K562 (cell line): Measurements from ENCODE around the gene MLYCD. TPM values are rescaled to one million over a fixed set of nuclear protein-coding genes. Genes with fewer than 3 reads are reported as not detected.

Experiments
- ATAC-seq: fragments of 200-7000 bp; cut with Tn5 transposase; 3 replicates; pipeline ENCODE4 v1.9.1; 2020; ENCODE audit warnings: moderate library complexity
- BruUV-seq: library from RNA; stranded (reverse); fragments of 400-500 nt; replicated peaks from 2 replicates; lab custom pipeline; 2021; lab: Mats Ljungman, UMichigan
- CTCF ChIA-PET: fragments of 300-600 bp; formaldehyde crosslinking; extraction: SDS; loops from one replicate; lab custom pipeline; 2021; ENCODE audit warnings: low intra/inter-chr PET ratio; lab: Yijun Ruan, JAX
- POLR2A ChIA-PET: fragments of 300-600, 350-650 bp; sonication (Branson Sonifier 250); formaldehyde crosslinking; extraction: SDS; loops from one replicate; lab custom pipeline; 2021; ENCODE audit warnings: antibody characterized with exemption, inconsistent platforms; lab: Yijun Ruan, JAX
- DNase-seq, 4 experiments: peaks; one replicate each; pipeline versions ENCODE4 v3.0.0 to v3.0.0-alpha.2; 2011 to 2018; ENCODE audit warnings: low spot score in 3 of 4, mixed read lengths in 3 of 4; ENCODE audit errors: extremely low read depth in 1 of 4
- FAIRE-seq: peaks from 2 replicates; lab custom pipeline; 2011; peaks lifted over from hg19 to GRCh38; lab: Jason Lieb, UNC
- H2AFZ ChIP-seq: 2 replicates; pipeline ENCODE4 v1.6.0; 2011; ENCODE audit warnings: low read depth, low read length, control low read depth, inconsistent platforms
- H3K27ac ChIP-seq: fragments of 200-600 bp; 3 replicates; pipeline ENCODE4 v1.8.0; 2011; ENCODE audit warnings: low read depth, mild to moderate bottlenecking, control low read depth, inconsistent platforms, low read length, moderate library complexity, mixed read lengths; ENCODE audit errors: extremely low read depth
- H3K27me3 ChIP-seq, 2 experiments: fragments of 300-600 bp in 1 of 2; 2 replicates in 1 of 2; 3 replicates in 1 of 2; pipeline versions ENCODE4 v1.6.0 to v1.8.0; 2011; ENCODE audit warnings: inconsistent platforms in 2 of 2, low read length in 2 of 2, mild to moderate bottlenecking in 1 of 2, mixed read lengths in 1 of 2, moderate library complexity in 1 of 2; ENCODE audit not compliant: control insufficient read depth in 2 of 2, insufficient read depth in 2 of 2
- H3K36me3 ChIP-seq: fragments of 300-600 bp; 3 replicates; pipeline ENCODE4 v1.8.0; 2011; ENCODE audit warnings: mild to moderate bottlenecking, low read length, inconsistent platforms; ENCODE audit not compliant: control insufficient read depth, insufficient read depth
- H3K4me1 ChIP-seq, 2 experiments: fragments of 200-600 bp in 1 of 2; replicated peaks in 1 of 2; 2 replicates in 1 of 2; 3 replicates in 1 of 2; pipeline versions ENCODE4 v1.5.1 to v1.8.0; 2011; ENCODE audit warnings: inconsistent platforms in 2 of 2, low read length in 2 of 2, mild to moderate bottlenecking in 1 of 2, mixed read lengths in 1 of 2, moderate library complexity in 1 of 2; ENCODE audit not compliant: control insufficient read depth in 2 of 2, insufficient read depth in 2 of 2
- H3K4me2 ChIP-seq: 2 replicates; pipeline ENCODE4 v1.6.1; 2011; ENCODE audit warnings: low read length, control low read depth, inconsistent platforms, mixed read lengths; ENCODE audit not compliant: insufficient read depth
- H3K4me3 ChIP-seq: fragments of 200-600 bp; sonication (generic), shearing (Covaris generic); 2 replicates; pipeline ENCODE4 v1.5.1; 2016; ENCODE audit warnings: control low read depth, inconsistent platforms
- H3K79me2 ChIP-seq: fragments of 200-600 bp; 3 replicates; pipeline ENCODE4 v1.8.0; 2011; ENCODE audit warnings: low read length, inconsistent platforms; ENCODE audit not compliant: control insufficient read depth, insufficient read depth
- H3K9ac ChIP-seq, 2 experiments: 2 replicates each; pipeline versions ENCODE4 v1.6.0 to v1.6.1; 2011; ENCODE audit warnings: low read depth in 2 of 2, low read length in 2 of 2, control low read depth in 1 of 2, inconsistent platforms in 1 of 2, mild to moderate bottlenecking in 1 of 2, mixed read lengths in 1 of 2; ENCODE audit not compliant: insufficient read depth in 1 of 2
- H3K9me1 ChIP-seq: one replicate; pipeline ENCODE4 v1.6.0; 2011; ENCODE audit warnings: inconsistent platforms, mild to moderate bottlenecking, low read length, moderate library complexity; ENCODE audit not compliant: control insufficient read depth, insufficient read depth
- H3K9me3 ChIP-seq: replicated peaks from 2 replicates; pipeline ENCODE4 v1.5.1; 2011; ENCODE audit warnings: low read depth, low read length, inconsistent platforms; ENCODE audit not compliant: control insufficient read depth, insufficient read depth
- H4K20me1 ChIP-seq: replicated peaks from 2 replicates; pipeline ENCODE4 v1.6.1; 2011; ENCODE audit warnings: low read length, inconsistent platforms, mixed read lengths; ENCODE audit not compliant: control insufficient read depth, insufficient read depth
- CTCF ChIP-seq, 3 experiments: IDR thresholded peaks in 2 of 3; conservative IDR thresholded peaks in 1 of 3; 2 replicates each; pipeline ENCODE4 v1.5.1; 2011 to 2012; ENCODE audit warnings: low read length in 3 of 3, mild to moderate bottlenecking in 3 of 3, control low read depth in 2 of 3, improper control_type of control experiment in 1 of 3, inconsistent platforms in 1 of 3, low read depth in 1 of 3, mixed read lengths in 1 of 3, moderate library complexity in 1 of 3; ENCODE audit not compliant: insufficient read depth in 2 of 3
- NKRF ChIP-seq: fragments of 450-650 bp; IDR thresholded peaks from 2 replicates; pipeline ENCODE4 v1.6.1; 2016; ENCODE audit warnings: borderline replicate concordance
- RAD21 ChIP-seq, 2 experiments: fragments of 250-450 bp in 1 of 2; fragments of 450-650 bp in 1 of 2; sonication (Bioruptor Pico) in 1 of 2; formaldehyde crosslinking in 1 of 2; IDR thresholded peaks in 1 of 2; conservative IDR thresholded peaks in 1 of 2; 2 replicates each; pipeline versions ENCODE4 v1.4.0 to v1.8.0; 2020 to 2022; ENCODE audit warnings: mild to moderate bottlenecking in 2 of 2, moderate library complexity in 1 of 2
- RBM14 ChIP-seq: fragments of 200-400 bp; formaldehyde crosslinking; IDR thresholded peaks from 2 replicates; pipeline ENCODE4 v1.6.1; 2018; ENCODE audit warnings: low read depth, mild to moderate bottlenecking, low read length, moderate library complexity, borderline replicate concordance; ENCODE audit not compliant: insufficient read depth
- WGBS: fragments of 100-300 bp; shearing (Covaris generic); methylation state at CpG from one replicate; pipeline ENCODE4 v1.1.6; 2016; ENCODE audit warnings: low coverage, mixed read lengths; ENCODE audit not compliant: insufficient coverage; ENCODE audit errors: missing lambda C conversion rate; 5-methylcytosine and 5-hydroxymethylcytosine counted together
- in situ Hi-C: fragments of 300-500 bp; cut with MboI; formaldehyde crosslinking; loops from 4 replicates; pipeline ENCODE4 v1.15.0; 2018; ENCODE audit warnings: inconsistent platforms, mixed read lengths
- intact Hi-C: fragments of 100-400 bp; cut with micrococcal nuclease; formaldehyde crosslinking; loops from 2 replicates; pipeline ENCODE4 v1.14.2; 2022
- polyA plus RNA-seq, 8 experiments: library from polyadenylated mRNA; depleted of rRNA in 4 of 8; stranded (reverse) in 5 of 8; unstranded in 3 of 8; fragments of >200 nt; fragmentation: Nextera tagmentation in 2 of 8; fragmentation: Illumina TruSeq in 1 of 8; extraction: Ambion mirVana in 2 of 8; extraction: Trizol in 1 of 8; gene quantifications; 2 replicates each; pipeline versions ENCODE4 v1.2.1 to v1.2.3, GENCODE V29; 2011 to 2014; ENCODE audit warnings: inconsistent platforms in 1 of 8, missing spikeins in 1 of 8
- total RNA-seq, 7 experiments: library from RNA; depleted of rRNA in 6 of 7; stranded (reverse); fragments of >200 nt in 6 of 7; fragmentation: Illumina TruSeq in 2 of 7; extraction: Trizol in 2 of 7; gene quantifications; 2 replicates each; pipeline versions ENCODE4 v1.2.1 to v1.2.3, GENCODE V29; 2011 to 2021; ENCODE audit warnings: low replicate concordance in 1 of 7
- TF ChIP-seq, protein P1 (sequence below): fragments of 200-600 bp; sonication (generic); IDR thresholded peaks from one replicate; pipeline ENCODE4 v1.6.1; 2012; ENCODE audit warnings: mild to moderate bottlenecking, low read depth, low read length, inconsistent platforms

The MLYCD gene
- total and polyA plus RNA-seq, 9 of the 15 experiments (the other 6 are each of a cell fraction or from before 2014, with no cell fraction given), result 0.15 to 2.0 (median 1.0) TPM

DNA sequence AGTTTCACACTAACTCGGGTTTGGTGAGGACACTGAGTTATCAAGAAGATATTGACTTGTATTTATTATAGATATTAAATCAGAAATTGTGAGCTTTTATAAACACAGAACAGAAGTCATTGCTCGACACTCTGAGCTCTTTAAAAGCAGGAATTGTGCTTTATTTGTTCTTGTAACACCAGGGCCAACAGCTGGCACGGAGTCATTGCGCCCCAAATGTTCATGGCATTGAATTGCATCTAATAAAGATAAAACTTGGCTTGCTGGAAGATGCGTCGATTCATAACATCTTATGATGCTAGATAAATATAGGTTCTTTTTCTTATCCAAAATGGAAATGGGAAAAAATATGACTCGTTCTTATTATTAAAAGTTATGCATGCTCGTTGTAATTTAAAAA, 11.8 kb upstream of the MLYCD start:
- Histone ChIP-seq H3K79me2 (no peaks in the 10 kb centered on the region), H3K9ac (no peak overlapping the region), H3K36me3 (no peaks in the 10 kb centered on the region), H3K27ac (no peak overlapping the region), H3K9me1 (no peaks in the 10 kb centered on the region), H3K4me1 (peaks cover 0 to 5% of the 10 kb centered on the region in 2 experiments; a peak in 2 of 5 replicates), H3K4me2 (no peak overlapping the region), H3K9me3 (no peaks in the 10 kb centered on the region), H3K4me3 (no peak overlapping the region), H2AFZ (no peak overlapping the region), H4K20me1 (no peaks in the 10 kb centered on the region), H3K27me3 (peaks cover 23 to 48% of the 10 kb centered on the region in 2 experiments)
- FAIRE-seq (no peak), DNase-seq (peak in 1 of 4 experiments; percentile 23), ATAC-seq (no peak)
- TF ChIP-seq CTCF (IDR thresholded peaks at IDR 0.05 in 2 of 3, conservative IDR thresholded peaks at IDR 0.05 in 1 of 3; ENCODE audit: insufficient read depth in 2 of 3, low read depth in 1 of 3, low read length in 3 of 3), result peak; percentile 41 to 52 (median 46)
- TF ChIP-seq RAD21 (CRISPR knock-in tag; conservative IDR thresholded peaks at IDR 0.05 in 1 of 2, IDR thresholded peaks at IDR 0.05 in 1 of 2), result peak in 1 of 2 experiments; percentile 41; a peak in 2 of 4 replicates
- no peak for TF ChIP-seq NKRF
- no peak for TF ChIP-seq RBM14
- TF ChIP-seq, protein P1, sequence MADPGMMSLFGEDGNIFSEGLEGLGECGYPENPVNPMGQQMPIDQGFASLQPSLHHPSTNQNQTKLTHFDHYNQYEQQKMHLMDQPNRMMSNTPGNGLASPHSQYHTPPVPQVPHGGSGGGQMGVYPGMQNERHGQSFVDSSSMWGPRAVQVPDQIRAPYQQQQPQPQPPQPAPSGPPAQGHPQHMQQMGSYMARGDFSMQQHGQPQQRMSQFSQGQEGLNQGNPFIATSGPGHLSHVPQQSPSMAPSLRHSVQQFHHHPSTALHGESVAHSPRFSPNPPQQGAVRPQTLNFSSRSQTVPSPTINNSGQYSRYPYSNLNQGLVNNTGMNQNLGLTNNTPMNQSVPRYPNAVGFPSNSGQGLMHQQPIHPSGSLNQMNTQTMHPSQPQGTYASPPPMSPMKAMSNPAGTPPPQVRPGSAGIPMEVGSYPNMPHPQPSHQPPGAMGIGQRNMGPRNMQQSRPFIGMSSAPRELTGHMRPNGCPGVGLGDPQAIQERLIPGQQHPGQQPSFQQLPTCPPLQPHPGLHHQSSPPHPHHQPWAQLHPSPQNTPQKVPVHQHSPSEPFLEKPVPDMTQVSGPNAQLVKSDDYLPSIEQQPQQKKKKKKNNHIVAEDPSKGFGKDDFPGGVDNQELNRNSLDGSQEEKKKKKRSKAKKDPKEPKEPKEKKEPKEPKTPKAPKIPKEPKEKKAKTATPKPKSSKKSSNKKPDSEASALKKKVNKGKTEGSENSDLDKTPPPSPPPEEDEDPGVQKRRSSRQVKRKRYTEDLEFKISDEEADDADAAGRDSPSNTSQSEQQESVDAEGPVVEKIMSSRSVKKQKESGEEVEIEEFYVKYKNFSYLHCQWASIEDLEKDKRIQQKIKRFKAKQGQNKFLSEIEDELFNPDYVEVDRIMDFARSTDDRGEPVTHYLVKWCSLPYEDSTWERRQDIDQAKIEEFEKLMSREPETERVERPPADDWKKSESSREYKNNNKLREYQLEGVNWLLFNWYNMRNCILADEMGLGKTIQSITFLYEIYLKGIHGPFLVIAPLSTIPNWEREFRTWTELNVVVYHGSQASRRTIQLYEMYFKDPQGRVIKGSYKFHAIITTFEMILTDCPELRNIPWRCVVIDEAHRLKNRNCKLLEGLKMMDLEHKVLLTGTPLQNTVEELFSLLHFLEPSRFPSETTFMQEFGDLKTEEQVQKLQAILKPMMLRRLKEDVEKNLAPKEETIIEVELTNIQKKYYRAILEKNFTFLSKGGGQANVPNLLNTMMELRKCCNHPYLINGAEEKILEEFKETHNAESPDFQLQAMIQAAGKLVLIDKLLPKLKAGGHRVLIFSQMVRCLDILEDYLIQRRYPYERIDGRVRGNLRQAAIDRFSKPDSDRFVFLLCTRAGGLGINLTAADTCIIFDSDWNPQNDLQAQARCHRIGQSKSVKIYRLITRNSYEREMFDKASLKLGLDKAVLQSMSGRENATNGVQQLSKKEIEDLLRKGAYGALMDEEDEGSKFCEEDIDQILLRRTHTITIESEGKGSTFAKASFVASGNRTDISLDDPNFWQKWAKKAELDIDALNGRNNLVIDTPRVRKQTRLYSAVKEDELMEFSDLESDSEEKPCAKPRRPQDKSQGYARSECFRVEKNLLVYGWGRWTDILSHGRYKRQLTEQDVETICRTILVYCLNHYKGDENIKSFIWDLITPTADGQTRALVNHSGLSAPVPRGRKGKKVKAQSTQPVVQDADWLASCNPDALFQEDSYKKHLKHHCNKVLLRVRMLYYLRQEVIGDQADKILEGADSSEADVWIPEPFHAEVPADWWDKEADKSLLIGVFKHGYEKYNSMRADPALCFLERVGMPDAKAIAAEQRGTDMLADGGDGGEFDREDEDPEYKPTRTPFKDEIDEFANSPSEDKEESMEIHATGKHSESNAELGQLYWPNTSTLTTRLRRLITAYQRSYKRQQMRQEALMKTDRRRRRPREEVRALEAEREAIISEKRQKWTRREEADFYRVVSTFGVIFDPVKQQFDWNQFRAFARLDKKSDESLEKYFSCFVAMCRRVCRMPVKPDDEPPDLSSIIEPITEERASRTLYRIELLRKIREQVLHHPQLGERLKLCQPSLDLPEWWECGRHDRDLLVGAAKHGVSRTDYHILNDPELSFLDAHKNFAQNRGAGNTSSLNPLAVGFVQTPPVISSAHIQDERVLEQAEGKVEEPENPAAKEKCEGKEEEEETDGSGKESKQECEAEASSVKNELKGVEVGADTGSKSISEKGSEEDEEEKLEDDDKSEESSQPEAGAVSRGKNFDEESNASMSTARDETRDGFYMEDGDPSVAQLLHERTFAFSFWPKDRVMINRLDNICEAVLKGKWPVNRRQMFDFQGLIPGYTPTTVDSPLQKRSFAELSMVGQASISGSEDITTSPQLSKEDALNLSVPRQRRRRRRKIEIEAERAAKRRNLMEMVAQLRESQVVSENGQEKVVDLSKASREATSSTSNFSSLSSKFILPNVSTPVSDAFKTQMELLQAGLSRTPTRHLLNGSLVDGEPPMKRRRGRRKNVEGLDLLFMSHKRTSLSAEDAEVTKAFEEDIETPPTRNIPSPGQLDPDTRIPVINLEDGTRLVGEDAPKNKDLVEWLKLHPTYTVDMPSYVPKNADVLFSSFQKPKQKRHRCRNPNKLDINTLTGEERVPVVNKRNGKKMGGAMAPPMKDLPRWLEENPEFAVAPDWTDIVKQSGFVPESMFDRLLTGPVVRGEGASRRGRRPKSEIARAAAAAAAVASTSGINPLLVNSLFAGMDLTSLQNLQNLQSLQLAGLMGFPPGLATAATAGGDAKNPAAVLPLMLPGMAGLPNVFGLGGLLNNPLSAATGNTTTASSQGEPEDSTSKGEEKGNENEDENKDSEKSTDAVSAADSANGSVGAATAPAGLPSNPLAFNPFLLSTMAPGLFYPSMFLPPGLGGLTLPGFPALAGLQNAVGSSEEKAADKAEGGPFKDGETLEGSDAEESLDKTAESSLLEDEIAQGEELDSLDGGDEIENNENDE, result no peak
- intact Hi-C loops (no loop called here), in situ Hi-C loops (no loop called here)
- 9% methylated on average over 8 of the region's 8 CpGs for WGBS
- POLR2A ChIA-PET, result no interaction called here
- CTCF ChIA-PET, result no interaction called here
- no TSS peak for BruUV-seq
